ENCODE results near the gene TMOD1. TPM values are rescaled to one million over a fixed set of nuclear protein-coding genes. Genes with fewer than 3 reads are reported as not detected.

The TMOD1 gene
- total and polyA plus RNA-seq, 9 of the 15 experiments (the other 6 are each of a cell fraction or from before 2014, with no cell fraction given), result 7.1 to 41.2 (median 14.2) TPM

DNA sequence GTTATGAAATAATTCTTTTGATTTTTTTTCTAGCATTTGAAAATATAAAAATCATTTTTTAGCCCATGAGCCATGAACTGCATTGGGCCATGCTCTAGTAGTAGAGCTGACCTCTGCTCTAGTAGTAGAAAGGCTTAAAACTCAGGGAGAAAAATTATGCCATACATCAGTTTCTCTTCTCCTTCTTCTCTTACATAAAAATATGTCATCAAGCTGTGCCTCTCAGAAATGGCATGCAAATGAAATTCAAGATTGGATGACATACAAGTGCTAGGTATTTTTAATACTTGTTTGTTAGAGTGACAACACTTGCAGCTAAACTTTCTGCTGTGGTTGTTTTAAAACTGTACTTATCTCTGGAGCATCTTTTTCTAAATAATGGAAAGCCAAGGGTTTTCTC is 42.1 kb upstream of the TMOD1 start (continued):
- TF ChIP-seq PREB (CRISPR knock-in tag; IDR thresholded peaks at IDR 0.05) (no peak), MNT (conservative IDR thresholded peaks at IDR 0.05) (no peak), SMARCE1 (IDR thresholded peaks at IDR 0.05) (no peak)

- Histone ChIP-seq H3K4me3 (no peak overlapping the region), H3K27me3 (ENCODE audit: control insufficient read depth in 2 of 2, insufficient read depth in 2 of 2, low read length in 2 of 2) (no peaks in the 10 kb centered on the region), H3K36me3 (ENCODE audit: control insufficient read depth, insufficient read depth, low read length) (no peaks in the 10 kb centered on the region), H3K4me1 (replicated peaks in 1 of 2; ENCODE audit: control insufficient read depth in 2 of 2, insufficient read depth in 2 of 2, low read length in 2 of 2) (no peaks in the 10 kb centered on the region), H4K20me1 (replicated peaks; ENCODE audit: control insufficient read depth, insufficient read depth, low read length) (no peaks in the 10 kb centered on the region), H3K4me2 (ENCODE audit: insufficient read depth, low read length) (no peak overlapping the region), H3K9me1 (ENCODE audit: control insufficient read depth, insufficient read depth, low read length) (no peaks in the 10 kb centered on the region), H3K27ac (ENCODE audit: extremely low read depth, low read depth, low read length) (no peak overlapping the region), H3K79me2 (ENCODE audit: control insufficient read depth, insufficient read depth, low read length) (no peaks in the 10 kb centered on the region), H3K9me3 (replicated peaks; ENCODE audit: control insufficient read depth, insufficient read depth, low read depth, low read length) (no peaks in the 10 kb centered on the region), H3K9ac (ENCODE audit: insufficient read depth in 1 of 2, low read depth in 2 of 2, low read length in 2 of 2) (no peak overlapping the region), H2AFZ (ENCODE audit: low read depth, low read length) (no peak overlapping the region)
- ATAC-seq (no peak), FAIRE-seq (peak; percentile 46), DNase-seq (ENCODE audit: extremely low read depth in 1 of 4, low spot score in 3 of 4) (no peak)
- BruUV-seq (replicated peaks), result no TSS peak
- in situ Hi-C loops (cut with MboI) (no loop called here), intact Hi-C loops (cut with micrococcal nuclease) (loop anchor here (10.0 kb wide), 1 partner anchor 433 kb away; no protein-coding TSS in a partner anchor)
- POLR2A ChIA-PET, result interaction anchor here (1.0 to 1.4 kb wide), 2 partner anchors 136 to 154 kb away, joined by 3 read pairs; no protein-coding TSS in a partner anchor
- TF ChIP-seq MAFK (IDR thresholded peaks at IDR 0.05; ENCODE audit: low read length), result peak; percentile 5; the same call in 1 of the 2 replicates
- TF ChIP-seq ETV5 (CRISPR knock-in tag; IDR thresholded peaks at IDR 0.05; ENCODE audit: low read depth), result no peak
- no peak for TF ChIP-seq SNRNP70 (optimal IDR thresholded peaks at IDR 0.05; ENCODE audit: low read depth, low read length)
- TF ChIP-seq, protein P1, sequence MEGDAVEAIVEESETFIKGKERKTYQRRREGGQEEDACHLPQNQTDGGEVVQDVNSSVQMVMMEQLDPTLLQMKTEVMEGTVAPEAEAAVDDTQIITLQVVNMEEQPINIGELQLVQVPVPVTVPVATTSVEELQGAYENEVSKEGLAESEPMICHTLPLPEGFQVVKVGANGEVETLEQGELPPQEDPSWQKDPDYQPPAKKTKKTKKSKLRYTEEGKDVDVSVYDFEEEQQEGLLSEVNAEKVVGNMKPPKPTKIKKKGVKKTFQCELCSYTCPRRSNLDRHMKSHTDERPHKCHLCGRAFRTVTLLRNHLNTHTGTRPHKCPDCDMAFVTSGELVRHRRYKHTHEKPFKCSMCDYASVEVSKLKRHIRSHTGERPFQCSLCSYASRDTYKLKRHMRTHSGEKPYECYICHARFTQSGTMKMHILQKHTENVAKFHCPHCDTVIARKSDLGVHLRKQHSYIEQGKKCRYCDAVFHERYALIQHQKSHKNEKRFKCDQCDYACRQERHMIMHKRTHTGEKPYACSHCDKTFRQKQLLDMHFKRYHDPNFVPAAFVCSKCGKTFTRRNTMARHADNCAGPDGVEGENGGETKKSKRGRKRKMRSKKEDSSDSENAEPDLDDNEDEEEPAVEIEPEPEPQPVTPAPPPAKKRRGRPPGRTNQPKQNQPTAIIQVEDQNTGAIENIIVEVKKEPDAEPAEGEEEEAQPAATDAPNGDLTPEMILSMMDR (IDR thresholded peaks at IDR 0.05 in 2 of 3, conservative IDR thresholded peaks at IDR 0.05 in 1 of 3; ENCODE audit: insufficient read depth in 2 of 3, low read depth in 1 of 3, low read length in 3 of 3), result no peak
- 0 out of 2 replicates have a peak, but pooled peaks have one; percentile 24 for TF ChIP-seq MAFF (IDR thresholded peaks at IDR 0.05; ENCODE audit: low read length)
- TF ChIP-seq C11orf30 (IDR thresholded peaks at IDR 0.05; ENCODE audit: low read depth), result peak; percentile 58
- TF ChIP-seq XRCC3 (IDR thresholded peaks at IDR 0.05), result no peak
- no peak for TF ChIP-seq CHD4 (IDR thresholded peaks at IDR 0.05; ENCODE audit: insufficient read depth, insufficient replicate concordance, low read depth, low read length, poor library complexity, severe bottlenecking)
- no peak for TF ChIP-seq ARID1B (IDR thresholded peaks at IDR 0.05)
- no peak for TF ChIP-seq ZNF133 (CRISPR knock-in tag; IDR thresholded peaks at IDR 0.05)
- TF ChIP-seq MAFG (tag; conservative IDR thresholded peaks at IDR 0.05), result 0 out of 2 replicates have a peak, but pooled peaks have one; percentile 26
- TF ChIP-seq ZNF316 (IDR thresholded peaks at IDR 0.05), result peak; percentile 73
- no peak for TF ChIP-seq EGR1 (conservative IDR thresholded peaks at IDR 0.05)
- no peak for TF ChIP-seq BRCA1 (IDR thresholded peaks at IDR 0.05)
- no peak for TF ChIP-seq BRCA1 (CRISPR knock-in tag; IDR thresholded peaks at IDR 0.05)
- CTCF ChIA-PET (ENCODE audit: low intra/inter-chr PET ratio), result no interaction called here
- 45% methylated on average over 3 of the region's 3 CpGs for WGBS (ENCODE audit: insufficient coverage, low coverage, missing lambda C conversion rate)
Measured at GRCh38 chr9:97462159-97462558, 39.3 kb upstream of the TMOD1 start.

Data from K562 (cell line).